Smooth muscle cell (in vitro differentiated cells): ENCODE data around the gene HMCN1. TPM values are rescaled to one million over a fixed set of nuclear protein-coding genes. Genes with fewer than 3 reads are reported as not detected.

ENCODE experiments used
- DNase-seq: peaks from one replicate; lab custom pipeline; 2025; ENCODE audit not compliant: unreplicated experiment; lab: John Stamatoyannopoulos, UW
- H2AFZ ChIP-seq: fragments of 200-600 bp; sonication (generic); 2 replicates; pipeline ENCODE4 v1.6.0; 2016; ENCODE audit warnings: antibody characterized with exemption, low read depth, mild to moderate bottlenecking
- H3F3A ChIP-seq: fragments of 200-600 bp; sonication (generic); 2 replicates; pipeline ENCODE4 v1.6.0; 2017; ENCODE audit warnings: antibody characterized with exemption, low read depth
- H3K27ac ChIP-seq: fragments of 200-600 bp; sonication (generic); 2 replicates; pipeline ENCODE4 v1.5.1; 2016; ENCODE audit warnings: low read depth, mild to moderate bottlenecking
- H3K27me3 ChIP-seq: fragments of 200-600 bp; sonication (generic); 2 replicates; pipeline ENCODE4 v1.6.1; 2016; ENCODE audit warnings: low read depth, mild to moderate bottlenecking
- H3K36me3 ChIP-seq: fragments of 200-600 bp; sonication (generic); 2 replicates; pipeline ENCODE4 v1.5.1; 2016; ENCODE audit warnings: low read depth
- H3K4me1 ChIP-seq: fragments of 200-600 bp; sonication (generic); 2 replicates; pipeline ENCODE4 v1.5.1; 2016; ENCODE audit warnings: low read depth
- H3K4me2 ChIP-seq: fragments of 200-600 bp; sonication (generic); 2 replicates; pipeline ENCODE4 v1.6.0; 2016; ENCODE audit warnings: mild to moderate bottlenecking
- H3K4me3 ChIP-seq: fragments of 200-600 bp; sonication (generic); 2 replicates; pipeline ENCODE4 v1.5.1; 2016; ENCODE audit warnings: mild to moderate bottlenecking
- H3K79me2 ChIP-seq: fragments of 200-600 bp; sonication (generic); 2 replicates; pipeline ENCODE4 v1.6.0; 2016; ENCODE audit warnings: low read depth, mild to moderate bottlenecking
- H3K9ac ChIP-seq: fragments of 200-600 bp; sonication (generic); 2 replicates; pipeline ENCODE4 v1.6.0; 2016; ENCODE audit warnings: low read depth
- H3K9me3 ChIP-seq: fragments of 200-600 bp; sonication (generic); replicated peaks from 2 replicates; pipeline ENCODE4 v1.5.1; 2016; ENCODE audit warnings: low read depth
- H4K20me1 ChIP-seq: fragments of 200-600 bp; sonication (generic); 2 replicates; pipeline ENCODE4 v1.6.0; 2016; ENCODE audit warnings: low read depth
- CTCF ChIP-seq: fragments of 200-600 bp; sonication (generic); IDR thresholded peaks from 2 replicates; pipeline ENCODE4 v1.5.1; 2017; ENCODE audit warnings: borderline replicate concordance, mild to moderate bottlenecking, antibody characterized with exemption; ENCODE audit not compliant: insufficient read depth, poor library complexity, severe bottlenecking
- WGBS: methylation state at CpG from one replicate; pipeline ENCODE4 v1.1.7; 2016; ENCODE audit warnings: low lambda C conversion rate; 5-methylcytosine and 5-hydroxymethylcytosine counted together
- polyA plus RNA-seq: library from polyadenylated mRNA; unstranded; fragments of >200 nt; fragmentation: Nextera tagmentation; extraction: Ambion mirVana; gene quantifications from 2 replicates; pipeline ENCODE4 v1.2.1, GENCODE V29; 2016
- total RNA-seq: library from RNA; depleted of rRNA; stranded (reverse); fragments of >200 nt; gene quantifications from 2 replicates; pipeline ENCODE4 v1.2.3, GENCODE V29; 2014

HMCN1 gene
- total and polyA plus RNA-seq, 2 experiments from 2014 or later, result 18.9 to 118 TPM

- no peak overlapping the region for H3K9ac ChIP-seq
- WGBS, result 55% methylated on average over 2 of the region's 2 CpGs
- no peaks in the 10 kb centered on the region for H4K20me1 ChIP-seq
- H3K9me3 ChIP-seq, result no peaks in the 10 kb centered on the region
- H3K27ac ChIP-seq, result no peak overlapping the region
- DNase-seq, result no peak
- no peaks in the 10 kb centered on the region for H3F3A ChIP-seq
- no peaks in the 10 kb centered on the region for H3K36me3 ChIP-seq
- peaks cover 3% of the 10 kb centered on the region for H3K79me2 ChIP-seq
- H3K4me2 ChIP-seq, result no peak overlapping the region
- H3K4me1 ChIP-seq, result peaks cover 17% of the 10 kb centered on the region
- TF ChIP-seq CTCF, result no peak
- H2AFZ ChIP-seq, result no peak overlapping the region
- H3K27me3 ChIP-seq, result no peaks in the 10 kb centered on the region
- H3K4me3 ChIP-seq, result no peak overlapping the region
Observed at GRCh38 chr1:185864889-185865517, 130.8 kb downstream of the HMCN1 start.

- TF ChIP-seq CTCF, result no peak
- H3K27ac ChIP-seq, result no peak overlapping the region
- 81% methylated on average over 2 of the region's 2 CpGs for WGBS
- H3K27me3 ChIP-seq, result no peaks in the 10 kb centered on the region
- H3K79me2 ChIP-seq, result no peaks in the 10 kb centered on the region
- no peaks in the 10 kb centered on the region for H4K20me1 ChIP-seq
- DNase-seq, result no peak
- no peaks in the 10 kb centered on the region for H3F3A ChIP-seq
- H3K36me3 ChIP-seq, result no peaks in the 10 kb centered on the region
- no peaks in the 10 kb centered on the region for H3K4me1 ChIP-seq
- no peak overlapping the region for H3K4me2 ChIP-seq
- H2AFZ ChIP-seq, result no peak overlapping the region
- H3K4me3 ChIP-seq, result no peak overlapping the region
- H3K9me3 ChIP-seq, result no peaks in the 10 kb centered on the region
- H3K9ac ChIP-seq, result no peak overlapping the region
Observed at GRCh38 chr1:185869590-185869989, 135.4 kb downstream of the HMCN1 start.

- WGBS, result 99% methylated on average over 2 of the region's 2 CpGs
- Histone ChIP-seq H3F3A (no peaks in the 10 kb centered on the region), H3K4me1 (no peaks in the 10 kb centered on the region), H3K79me2 (no peaks in the 10 kb centered on the region), H3K9ac (no peak overlapping the region), H3K4me3 (no peak overlapping the region), H3K4me2 (no peak overlapping the region), H3K36me3 (no peaks in the 10 kb centered on the region), H3K27me3 (no peaks in the 10 kb centered on the region), H4K20me1 (no peaks in the 10 kb centered on the region), H3K27ac (no peak overlapping the region), H2AFZ (no peak overlapping the region), H3K9me3 (no peaks in the 10 kb centered on the region)
- no peak for DNase-seq
- TF ChIP-seq CTCF, result no peak
Observed at GRCh38 chr1:185871627-185872150, 137.5 kb downstream of the HMCN1 start.

GRCh38 chr1:185874246-185874645 lies 140.1 kb downstream of the HMCN1 start:
- Histone ChIP-seq H3K4me1 (no peaks in the 10 kb centered on the region), H4K20me1 (no peaks in the 10 kb centered on the region), H3F3A (no peaks in the 10 kb centered on the region), H3K4me2 (no peak overlapping the region), H3K9ac (no peak overlapping the region), H3K27ac (no peak overlapping the region), H3K9me3 (no peaks in the 10 kb centered on the region), H3K4me3 (no peak overlapping the region), H3K36me3 (no peaks in the 10 kb centered on the region), H3K79me2 (no peaks in the 10 kb centered on the region), H2AFZ (no peak overlapping the region), H3K27me3 (no peaks in the 10 kb centered on the region)
- DNase-seq, result no peak
- whole genome bisulfite sequencing, result 94% methylated on average over 2 of the region's 2 CpGs
- no peak for TF ChIP-seq CTCF
